Tibial artery (tissue), 4 donors: ENCODE data around the gene ST6GALNAC2.
A peak's percentile ranks its signal among the peaks of the same experiment; 100 is the strongest.

Source experiments
- DNase-seq, 2 donors: peaks; one replicate each; pipeline ENCODE4 v3.0.0-alpha.2; 2019
- H3K27ac ChIP-seq, 2 donors: fragments of 200-600 bp; sonication (generic) in 1 of 2; 1 replicate in 1 of 2; 2 replicates in 1 of 2; pipeline ENCODE4 v1.5.1; 2018 to 2019; ENCODE audit warnings: mild to moderate bottlenecking in 1 of 2
- H3K27me3 ChIP-seq, 2 donors: fragments of 200-600 bp; sonication (generic) in 1 of 2; one replicate each; pipeline versions ENCODE4 v1.5.1 to v1.6.0; 2016 to 2019
- H3K36me3 ChIP-seq, 3 donors: fragments of 200-600 bp; sonication (generic) in 2 of 3; one replicate each; pipeline ENCODE4 v1.5.1; 2016 to 2019; ENCODE audit warnings: mild to moderate bottlenecking in 2 of 3
- H3K4me1 ChIP-seq, 4 donors: fragments of 200-600 bp; sonication (generic) in 2 of 4; 1 replicate in 3 of 4; 2 replicates in 1 of 4; pipeline ENCODE4 v1.5.1; 2016 to 2019
- H3K4me3 ChIP-seq, 2 donors: fragments of 200-600 bp; sonication (generic) in 1 of 2; 1 replicate in 1 of 2; 2 replicates in 1 of 2; pipeline ENCODE4 v1.5.1; 2018 to 2019; ENCODE audit warnings: mild to moderate bottlenecking in 2 of 2
- H3K9me3 ChIP-seq, 3 donors: fragments of 200-600 bp; sonication (generic) in 1 of 3; one replicate each; pipeline ENCODE4 v1.5.1; 2016 to 2019
- intact Hi-C: fragments of 100-400 bp; cut with DNase I; formaldehyde crosslinking; loops from one replicate; pipeline ENCODE4 v1.15.0; 2023; ENCODE audit warnings: low total_unique reads
- TF ChIP-seq, protein P1 (sequence below), 2 experiments: fragments of 200-600 bp in 1 of 2; fragments of 450-650 bp in 1 of 2; IDR thresholded peaks; one replicate each; pipeline ENCODE4 v1.5.1; 2017 to 2019; ENCODE audit warnings: antibody characterized with exemption in 2 of 2, mild to moderate bottlenecking in 1 of 2, moderate library complexity in 1 of 2

ST6GALNAC2 gene

DNA sequence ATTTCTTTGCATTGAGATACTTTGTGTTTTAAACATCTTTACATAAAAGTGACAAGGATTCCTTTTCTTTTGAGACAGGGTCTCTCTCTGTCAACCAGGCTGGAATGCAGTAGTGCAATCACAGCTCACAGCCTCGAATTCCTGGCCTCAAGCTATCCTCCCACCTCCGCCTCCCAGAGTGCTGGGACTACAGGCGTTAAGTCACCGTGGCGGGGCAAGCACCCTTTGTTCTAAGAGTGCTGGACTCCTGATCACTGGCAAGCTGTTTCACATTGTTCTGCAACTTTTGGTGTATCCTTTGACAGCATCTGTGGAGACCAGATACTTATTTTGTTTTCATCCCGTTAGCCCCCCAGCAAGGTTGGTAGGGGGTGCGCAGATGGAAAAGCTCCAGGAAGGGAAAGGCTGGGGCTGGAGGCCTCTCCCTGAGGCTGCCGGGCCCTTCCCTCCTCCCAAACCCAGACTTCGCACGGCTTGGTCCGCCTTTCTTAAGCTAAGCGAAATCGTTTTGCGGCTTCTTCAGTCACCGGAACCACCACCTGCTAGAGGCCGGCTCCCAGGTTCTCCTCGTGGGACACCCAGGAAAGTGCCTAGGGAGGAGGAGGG, 1.1 kb downstream of the ST6GALNAC2 start:
- TF ChIP-seq, protein P1, sequence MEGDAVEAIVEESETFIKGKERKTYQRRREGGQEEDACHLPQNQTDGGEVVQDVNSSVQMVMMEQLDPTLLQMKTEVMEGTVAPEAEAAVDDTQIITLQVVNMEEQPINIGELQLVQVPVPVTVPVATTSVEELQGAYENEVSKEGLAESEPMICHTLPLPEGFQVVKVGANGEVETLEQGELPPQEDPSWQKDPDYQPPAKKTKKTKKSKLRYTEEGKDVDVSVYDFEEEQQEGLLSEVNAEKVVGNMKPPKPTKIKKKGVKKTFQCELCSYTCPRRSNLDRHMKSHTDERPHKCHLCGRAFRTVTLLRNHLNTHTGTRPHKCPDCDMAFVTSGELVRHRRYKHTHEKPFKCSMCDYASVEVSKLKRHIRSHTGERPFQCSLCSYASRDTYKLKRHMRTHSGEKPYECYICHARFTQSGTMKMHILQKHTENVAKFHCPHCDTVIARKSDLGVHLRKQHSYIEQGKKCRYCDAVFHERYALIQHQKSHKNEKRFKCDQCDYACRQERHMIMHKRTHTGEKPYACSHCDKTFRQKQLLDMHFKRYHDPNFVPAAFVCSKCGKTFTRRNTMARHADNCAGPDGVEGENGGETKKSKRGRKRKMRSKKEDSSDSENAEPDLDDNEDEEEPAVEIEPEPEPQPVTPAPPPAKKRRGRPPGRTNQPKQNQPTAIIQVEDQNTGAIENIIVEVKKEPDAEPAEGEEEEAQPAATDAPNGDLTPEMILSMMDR (IDR thresholded peaks at IDR 0.05): no peak
- Histone ChIP-seq H3K36me3 (no peaks in the 10 kb centered on the region), H3K27me3 (peaks cover 0 to 47% of the 10 kb centered on the region in 2 donors), H3K4me3 (peak overlapping the region; percentile 46 to 63), H3K4me1 (peaks cover 4 to 25% (median 19%) of the 10 kb centered on the region in 4 donors), H3K9me3 (no peaks in the 10 kb centered on the region), H3K27ac (no peak overlapping the region)
- intact Hi-C loops: no loop called here
- no peak for DNase-seq

DNA sequence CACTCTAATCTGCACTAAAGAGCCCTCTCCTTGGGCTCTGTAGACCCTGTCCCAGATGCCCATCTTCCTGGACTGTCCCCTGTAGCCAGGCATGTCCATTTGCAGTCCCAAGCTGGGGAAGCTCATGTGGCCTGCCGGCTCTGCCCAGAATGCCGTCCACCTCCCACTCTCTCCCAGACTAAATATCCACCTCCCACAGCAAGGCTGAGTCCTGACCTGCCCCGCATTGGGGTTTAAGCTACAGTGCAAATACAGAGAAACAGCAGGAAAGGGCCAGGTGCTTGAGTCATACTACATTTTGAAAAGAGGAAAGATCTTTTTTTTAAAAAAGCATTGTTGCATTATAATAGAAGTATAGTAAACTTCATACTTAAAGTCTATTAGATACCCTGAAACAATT, 3.0 kb downstream of the ST6GALNAC2 start:
- Histone ChIP-seq H3K4me1 (peaks cover 4 to 25% (median 19%) of the 10 kb centered on the region in 4 donors), H3K9me3 (no peaks in the 10 kb centered on the region), H3K4me3 (no peak overlapping the region), H3K27me3 (peaks cover 0 to 29% of the 10 kb centered on the region in 2 donors), H3K27ac (no peak overlapping the region), H3K36me3 (no peaks in the 10 kb centered on the region)
- intact Hi-C loops: no loop called here
- DNase-seq: no peak
- TF ChIP-seq, protein P1 (IDR thresholded peaks at IDR 0.05): no peak

DNA sequence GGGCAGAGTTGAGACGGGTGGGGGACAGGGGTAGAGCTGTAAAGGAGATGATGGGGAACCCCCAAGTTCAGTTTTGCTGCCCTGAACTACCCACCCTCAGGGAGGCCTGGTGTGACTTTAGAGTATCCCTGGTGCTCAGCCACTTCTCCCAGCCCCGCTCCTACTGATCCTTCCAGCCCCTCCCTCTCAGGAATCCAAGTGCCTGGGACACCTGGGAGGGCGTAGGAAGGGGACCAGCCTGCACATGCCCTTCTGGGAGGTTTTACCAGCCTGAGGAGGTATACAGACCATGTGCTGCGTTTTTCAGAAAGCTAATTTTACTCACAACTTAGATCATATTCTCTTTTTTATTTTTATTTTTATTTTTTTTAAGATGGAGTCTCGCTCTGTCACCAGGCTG, 4.1 kb downstream of the ST6GALNAC2 start:
- DNase-seq: no peak
- no peak overlapping the region for H3K4me3 ChIP-seq
- TF ChIP-seq, protein P1 (IDR thresholded peaks at IDR 0.05): no peak
- H3K27ac ChIP-seq: no peak overlapping the region
- peaks cover 0 to 21% of the 10 kb centered on the region in 2 donors for H3K27me3 ChIP-seq
- intact Hi-C loops: no loop called here
- H3K9me3 ChIP-seq: no peaks in the 10 kb centered on the region
- no peaks in the 10 kb centered on the region for H3K36me3 ChIP-seq
- H3K4me1 ChIP-seq: peaks cover 4 to 21% (median 17%) of the 10 kb centered on the region in 4 donors

DNA sequence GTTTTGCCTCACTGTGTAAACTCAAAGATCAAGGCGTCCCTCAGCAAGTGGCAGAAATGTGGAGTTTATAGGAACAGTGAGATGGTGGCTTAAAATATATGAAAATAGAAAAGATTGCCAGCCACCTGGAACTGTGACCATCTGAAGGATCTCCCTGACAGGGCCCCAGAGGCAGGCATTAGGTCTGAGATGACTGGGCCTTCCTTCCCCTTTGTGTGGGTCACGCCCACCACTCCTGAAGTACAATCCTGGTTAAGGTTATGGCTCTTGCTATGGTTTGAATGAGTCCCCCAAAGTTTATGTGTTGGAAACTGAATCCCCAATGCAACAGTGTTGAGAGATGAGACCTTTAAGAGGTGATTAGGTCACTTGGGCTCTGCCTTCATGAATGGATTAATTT, 6.4 kb downstream of the ST6GALNAC2 start:
- intact Hi-C loops: no loop called here
- TF ChIP-seq, protein P1 (IDR thresholded peaks at IDR 0.05): no peak
- Histone ChIP-seq H3K36me3 (no peaks in the 10 kb centered on the region), H3K4me3 (no peak overlapping the region), H3K27ac (no peak overlapping the region), H3K4me1 (no peaks in the 10 kb centered on the region), H3K9me3 (no peaks in the 10 kb centered on the region), H3K27me3 (no peaks in the 10 kb centered on the region)
- no peak for DNase-seq

DNA sequence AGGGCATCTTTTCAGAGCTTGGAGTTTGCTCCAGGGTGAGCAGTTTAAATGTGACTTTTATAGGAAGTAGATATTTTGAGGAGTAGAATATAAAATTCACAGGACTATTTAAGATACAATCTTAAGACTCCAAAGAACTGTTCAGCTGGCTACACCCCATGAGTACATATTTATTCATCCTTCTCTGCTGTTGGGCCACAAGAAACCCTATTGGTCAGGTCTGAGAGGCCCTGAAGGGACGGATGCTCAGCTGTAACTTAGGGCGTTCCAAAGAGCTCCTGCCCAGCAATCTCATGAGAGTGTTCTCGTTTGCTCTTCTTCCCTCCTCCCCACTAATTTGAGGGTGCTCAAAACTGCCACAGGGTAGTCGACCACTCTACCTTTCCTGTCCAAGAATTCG, 7.3 kb downstream of the ST6GALNAC2 start:
- no peak overlapping the region for H3K4me3 ChIP-seq
- no peaks in the 10 kb centered on the region for H3K4me1 ChIP-seq
- H3K27me3 ChIP-seq: no peaks in the 10 kb centered on the region
- no peaks in the 10 kb centered on the region for H3K36me3 ChIP-seq
- H3K27ac ChIP-seq: no peak overlapping the region
- intact Hi-C loops: no loop called here
- no peaks in the 10 kb centered on the region for H3K9me3 ChIP-seq
- TF ChIP-seq, protein P1 (IDR thresholded peaks at IDR 0.05): no peak
- DNase-seq: no peak

DNA sequence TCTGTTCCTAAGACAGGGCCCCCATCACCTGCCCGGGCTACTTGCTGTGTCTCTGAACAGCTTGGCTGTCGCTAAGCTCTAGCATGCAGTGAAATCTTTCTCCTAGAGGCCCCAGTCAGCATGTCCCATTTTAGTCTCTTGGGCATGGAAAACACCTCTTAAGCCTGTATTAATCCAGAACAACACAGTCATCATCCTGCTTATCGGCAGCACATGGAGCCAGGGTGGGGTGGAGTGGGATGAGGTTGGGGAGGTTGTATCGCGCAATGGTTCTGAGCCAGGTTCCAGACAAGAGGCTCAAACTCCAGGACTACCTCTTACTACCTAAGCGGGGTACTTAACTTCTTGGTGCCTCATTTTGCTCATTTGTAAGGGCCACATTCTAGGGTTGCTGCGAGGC, 7.8 kb downstream of the ST6GALNAC2 start:
- Histone ChIP-seq H3K4me3 (no peak overlapping the region), H3K9me3 (no peaks in the 10 kb centered on the region), H3K27ac (no peak overlapping the region), H3K27me3 (no peaks in the 10 kb centered on the region), H3K36me3 (no peaks in the 10 kb centered on the region), H3K4me1 (no peaks in the 10 kb centered on the region)
- DNase-seq: no peak
- intact Hi-C loops: no loop called here
- TF ChIP-seq, protein P1 (IDR thresholded peaks at IDR 0.05): no peak
